ENCODE data around the gene CCDC112.
"Not testable (repeated sequence)": the region's sequence is repeated elsewhere in the genome, so short reads cannot be mapped to it uniquely, and the experiment has no call there.

The CCDC112 gene

DNA sequence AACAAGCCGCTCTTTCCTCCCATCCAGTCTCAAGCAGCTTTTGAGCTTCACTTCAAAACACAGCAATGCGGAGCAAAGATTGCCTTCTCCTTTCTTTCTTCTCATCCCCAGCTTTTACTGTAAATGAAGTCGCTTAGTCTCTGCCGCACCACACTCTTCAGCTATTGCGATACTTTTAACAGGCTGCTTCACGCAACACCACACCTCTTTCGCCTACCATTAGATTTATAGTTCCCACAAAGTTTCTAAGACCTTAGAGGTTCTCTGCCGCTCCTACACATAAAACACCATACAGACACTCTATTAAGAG, 34.5 kb downstream of the CCDC112 start:
- no peak for DNase-seq (ENCODE audit: low spot score)

DNA sequence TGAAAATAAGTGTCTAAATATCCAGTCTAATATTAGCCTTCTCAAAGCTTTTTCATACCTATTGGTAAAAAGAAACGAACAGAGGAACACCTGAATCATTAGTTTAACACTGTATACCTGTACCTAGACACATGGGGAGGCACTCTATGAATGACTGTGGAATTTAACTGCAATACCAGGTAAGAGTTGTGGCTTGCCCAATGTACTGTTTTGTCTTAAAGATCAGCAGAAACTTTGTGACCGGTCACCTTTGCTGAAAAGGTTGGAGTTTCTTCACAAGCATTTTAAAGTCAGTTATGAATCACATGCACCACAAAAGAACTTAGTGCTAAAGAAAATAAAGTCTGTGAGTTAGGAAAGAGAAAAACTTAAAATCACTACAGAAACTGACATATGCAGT, 36.2 kb downstream of the CCDC112 start:
- no peak for DNase-seq (ENCODE audit: low spot score)

DNA sequence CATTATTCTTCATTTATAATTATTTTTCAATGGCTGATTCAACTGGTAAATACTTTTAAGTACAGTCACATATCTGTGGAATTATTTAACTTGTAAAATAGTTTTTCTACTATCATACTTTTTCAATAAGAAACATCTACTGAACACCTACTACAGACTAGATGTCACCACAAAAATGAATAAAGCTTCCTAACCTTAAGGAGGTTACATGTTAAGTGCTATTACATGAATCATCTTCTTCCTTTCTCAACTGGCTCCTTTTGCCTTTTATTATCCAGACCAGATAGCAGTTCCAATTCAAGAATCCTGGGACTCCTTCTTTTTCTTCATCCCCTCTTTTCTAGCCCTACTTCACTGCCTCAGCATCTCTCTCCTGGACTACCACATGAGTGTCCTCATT, 38.5 kb downstream of the CCDC112 start:
- no peak for DNase-seq (ENCODE audit: low spot score)

DNA sequence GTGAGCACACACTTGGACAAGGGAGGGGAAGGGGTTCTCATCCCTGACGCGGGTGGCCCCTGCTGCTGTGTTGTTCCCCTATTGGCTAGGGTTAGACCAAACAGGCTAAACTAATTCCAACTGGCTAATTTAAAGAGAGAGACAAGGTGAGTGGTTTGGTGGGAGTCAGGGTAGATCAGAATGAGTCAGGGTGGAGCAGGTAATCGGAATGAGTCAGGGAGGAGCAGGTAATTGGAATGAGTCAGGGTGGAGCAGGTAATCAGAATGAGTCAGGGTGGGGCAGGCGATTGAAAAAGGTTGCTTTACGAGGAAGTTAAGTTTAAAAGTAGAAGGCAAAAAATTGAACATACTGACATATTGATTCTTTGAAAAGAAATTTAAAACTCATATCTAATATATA, 47.1 kb downstream of the CCDC112 start:
- DNase-seq (ENCODE audit: low spot score), result not testable (repeated sequence)

DNA sequence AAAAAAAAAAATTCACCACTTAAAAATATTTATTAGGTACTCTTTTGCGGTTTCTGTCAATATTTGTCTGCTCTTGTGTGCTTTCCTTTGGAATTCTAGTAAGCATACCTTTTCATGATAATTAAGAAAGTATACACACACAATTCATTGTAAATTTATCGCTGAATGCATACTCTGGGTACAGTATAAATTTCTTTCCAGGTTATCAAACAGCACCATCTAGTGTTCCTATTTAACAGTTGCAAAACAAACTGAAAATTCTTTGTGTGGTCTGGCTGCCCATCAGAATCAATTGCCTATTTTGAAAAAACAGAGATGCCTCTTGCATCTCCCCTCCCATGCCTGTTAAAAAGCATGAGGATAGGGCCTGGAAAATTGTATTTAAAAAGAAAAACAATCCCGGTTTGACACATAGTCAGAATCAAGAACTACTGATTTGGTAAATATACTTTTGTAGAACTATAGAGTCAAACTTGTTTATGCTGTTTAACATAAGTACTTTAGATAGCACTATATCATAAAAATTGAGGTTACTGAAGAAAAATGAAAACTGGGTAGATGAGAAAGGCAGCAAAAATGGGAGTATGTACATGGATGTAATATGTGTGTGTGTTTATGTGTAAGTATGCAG, 50.0 kb downstream of the CCDC112 start:
- peak; percentile 32 for DNase-seq (ENCODE audit: low spot score)

DNA sequence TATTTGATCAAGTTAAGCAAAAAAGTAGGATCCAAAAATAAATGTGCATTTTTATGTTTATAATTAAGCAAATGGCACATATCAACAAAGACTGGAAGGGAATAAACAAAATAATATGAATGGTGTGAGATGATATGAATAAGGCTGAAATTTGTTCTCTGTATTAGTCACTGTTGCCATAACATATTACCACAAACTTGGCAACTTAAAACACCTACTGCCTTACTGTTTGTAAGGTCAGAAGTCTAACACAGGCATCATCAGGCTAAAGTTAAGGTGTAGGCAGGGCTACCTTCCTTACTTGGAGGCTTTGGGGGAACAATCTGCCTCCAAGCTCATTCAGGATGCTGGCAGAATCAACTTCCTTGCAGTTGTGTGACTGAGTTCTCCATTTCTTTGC, 53.0 kb downstream of the CCDC112 start:
- no peak for DNase-seq (ENCODE audit: low spot score)

DNA sequence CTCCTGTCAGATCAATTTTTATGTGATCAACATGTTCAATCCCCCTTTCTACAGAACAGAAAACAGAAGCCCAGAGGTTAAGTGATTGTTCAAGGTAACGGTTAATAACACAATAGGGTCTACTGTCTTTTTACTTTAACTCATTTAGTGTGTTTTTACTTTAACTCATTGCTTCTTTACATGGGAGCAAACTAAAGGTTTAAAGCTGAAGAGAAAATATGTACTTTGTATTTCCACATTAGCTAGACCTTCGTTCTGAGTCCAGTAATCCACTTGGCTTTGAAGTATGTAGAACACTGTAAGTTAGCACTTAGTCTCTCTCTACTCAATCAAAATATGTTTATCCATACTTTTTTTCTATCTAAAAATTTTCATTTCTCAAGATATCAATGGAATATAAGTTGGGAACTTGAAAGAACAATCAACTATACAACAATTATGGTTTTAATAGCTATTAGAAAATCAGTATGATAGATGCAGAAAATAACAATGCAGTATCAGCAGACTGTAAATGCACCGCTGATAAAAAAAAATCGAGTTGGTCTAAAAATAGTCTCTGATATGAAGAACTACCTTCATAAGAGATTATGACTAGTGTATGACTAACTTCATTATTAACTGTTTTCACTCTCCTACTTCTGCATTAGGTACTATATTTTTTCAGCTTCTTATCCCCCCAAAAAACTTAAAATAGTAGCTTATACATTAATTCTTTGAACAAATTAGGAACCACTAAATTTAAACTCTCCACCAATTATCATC, 54.4 kb downstream of the CCDC112 start:
- DNase-seq (ENCODE audit: low spot score), result no peak

DNA sequence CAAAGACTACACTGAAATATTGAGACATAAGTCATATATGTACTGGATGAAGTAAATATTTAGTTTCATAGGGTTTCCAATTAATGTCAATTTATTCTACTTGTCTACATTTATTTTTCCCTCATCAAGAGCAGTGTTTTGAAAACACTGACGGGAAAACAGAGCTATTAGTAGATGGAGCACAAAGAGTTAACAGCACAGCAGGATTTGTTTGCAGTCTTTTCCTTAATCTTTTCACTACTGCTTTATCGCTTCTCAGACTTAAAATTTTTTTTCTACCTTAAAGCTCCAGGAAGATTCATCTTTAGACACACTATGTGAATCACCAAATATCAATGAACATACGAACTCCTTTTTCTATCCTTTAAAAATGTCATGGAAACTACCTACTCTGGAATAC, 59.4 kb downstream of the CCDC112 start:
- DNase-seq (ENCODE audit: low spot score), result no peak

DNA sequence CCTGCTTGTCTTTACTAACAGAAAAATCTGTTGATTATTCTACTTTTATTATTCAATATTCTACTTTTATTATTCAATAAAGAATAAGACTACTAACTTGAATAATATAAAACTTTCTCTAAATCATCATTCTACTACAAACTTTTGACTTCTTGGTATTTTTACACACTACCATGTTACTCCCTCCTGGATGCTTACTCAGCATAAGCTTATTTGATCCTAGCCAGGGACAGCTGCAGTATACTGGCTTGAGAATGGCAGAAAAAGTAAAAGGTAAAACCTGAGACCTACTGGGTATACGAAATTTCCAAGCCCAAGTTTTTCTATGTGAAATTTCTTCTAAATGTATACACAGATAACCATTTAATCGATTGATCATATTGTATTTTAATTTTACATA, 59.9 kb downstream of the CCDC112 start:
- no peak for DNase-seq (ENCODE audit: low spot score)

DNA sequence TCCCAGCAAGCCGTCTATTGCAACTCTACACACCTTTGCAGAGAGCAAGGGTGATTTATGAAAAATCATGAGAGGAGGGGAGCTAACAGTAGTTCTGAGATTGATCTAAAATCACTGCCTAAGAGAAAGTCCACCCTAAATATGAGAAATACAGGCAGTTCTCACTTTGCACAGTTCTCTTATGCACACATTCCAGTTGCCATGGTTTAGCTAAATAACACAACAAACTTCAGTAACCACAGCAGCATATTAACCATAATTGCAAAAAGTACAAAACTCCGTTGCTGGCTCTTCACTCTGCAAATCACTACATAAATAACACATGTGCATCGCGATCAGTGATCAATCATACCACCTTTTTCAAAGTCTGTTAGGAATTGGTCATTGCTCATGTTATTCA, 64.9 kb downstream of the CCDC112 start:
- DNase-seq (ENCODE audit: low spot score), result no peak

DNA sequence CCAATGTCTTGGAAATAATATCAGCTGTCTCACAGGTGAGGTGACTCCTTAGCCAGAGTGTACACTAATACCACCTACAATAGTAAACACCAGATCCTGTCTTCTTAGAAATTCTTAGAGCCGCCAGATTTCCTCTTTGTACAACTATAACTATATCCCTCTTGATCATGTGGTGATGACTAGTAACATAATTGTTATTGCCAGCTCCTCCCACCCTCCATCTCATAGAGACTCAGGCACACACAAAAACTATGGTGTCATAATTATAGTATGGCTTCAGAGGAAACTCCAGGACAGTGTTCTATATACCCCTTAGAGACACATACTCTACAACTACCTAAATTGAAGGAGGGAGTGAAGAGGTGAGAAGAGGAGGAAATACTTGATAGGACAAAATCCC, 66.8 kb downstream of the CCDC112 start:
- no peak for DNase-seq (ENCODE audit: low spot score)

DNA sequence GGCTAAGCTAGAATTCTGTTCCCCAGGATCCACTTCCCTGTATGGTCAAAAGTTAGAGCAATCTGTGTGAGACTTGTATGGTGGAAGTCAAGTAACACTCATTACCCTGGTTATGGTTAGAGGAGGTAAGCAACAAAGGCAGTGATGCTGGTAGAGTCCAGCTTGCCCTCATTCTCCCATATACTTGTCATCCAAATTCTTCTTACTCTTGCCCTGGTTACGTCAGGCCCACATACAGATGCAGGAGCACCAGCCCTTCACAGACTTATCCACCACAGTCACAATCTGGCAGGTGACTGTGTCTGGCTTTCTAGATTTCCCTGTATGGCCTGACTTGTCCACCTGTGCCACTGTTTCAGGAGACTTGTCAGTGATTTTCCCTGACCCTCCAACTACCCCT, 69.2 kb downstream of the CCDC112 start:
- DNase-seq (ENCODE audit: low spot score), result no peak

All from putamen (tissue), 1 donor.